ENCODE data around the gene LIMD2. TPM values are rescaled to one million over a fixed set of nuclear protein-coding genes. Genes with fewer than 3 reads are reported as not detected.

The LIMD2 gene
- total RNA-seq, 2 donors from 2014 or later: 3.6 to 5.6 TPM

- peaks cover 11% of the 10 kb centered on the region for H3K4me1 ChIP-seq
- no peaks in the 10 kb centered on the region for H3K9me3 ChIP-seq
- H3K4me3 ChIP-seq: no peak overlapping the region
- TF ChIP-seq CTCF (IDR thresholded peaks at IDR 0.05): no peak
- no peaks in the 10 kb centered on the region for H3K36me3 ChIP-seq
- DNase-seq: no peak
- intact Hi-C loops (cut with DNase I): no loop called here
- H3K9ac ChIP-seq (ENCODE audit: low read depth in 2 of 2, low read length in 2 of 2): peak overlapping the region in 1 of 2 donors; percentile 66
- H3K27me3 ChIP-seq: no peaks in the 10 kb centered on the region
- H3K27ac ChIP-seq: peak overlapping the region; percentile 95
Observed at GRCh38 chr17:63676584-63676983, 23.3 kb downstream of the LIMD2 start.

GRCh38 chr17:63675607-63676546, 24.0 kb downstream of the LIMD2 start:
- Histone ChIP-seq H3K4me1 (peaks cover 11% of the 10 kb centered on the region), H3K36me3 (no peaks in the 10 kb centered on the region), H3K9ac (ENCODE audit: low read depth in 2 of 2, low read length in 2 of 2) (peak overlapping the region; percentile 51 to 66), H3K27me3 (no peaks in the 10 kb centered on the region), H3K4me3 (peak overlapping the region; percentile 10), H3K9me3 (no peaks in the 10 kb centered on the region), H3K27ac (peak overlapping the region; percentile 95)
- no peak for TF ChIP-seq CTCF (IDR thresholded peaks at IDR 0.05)
- intact Hi-C loops (cut with DNase I): no loop called here
- DNase-seq: peak; percentile 93

GRCh38 chr17:63675231-63675606, 24.7 kb downstream of the LIMD2 start:
- no peaks in the 10 kb centered on the region for H3K9me3 ChIP-seq

GRCh38 chr17:63672856-63673255, 27.1 kb downstream of the LIMD2 start:
- TF ChIP-seq CTCF (IDR thresholded peaks at IDR 0.05): no peak
- Histone ChIP-seq H3K4me1 (peaks cover 11% of the 10 kb centered on the region), H3K27ac (no peak overlapping the region), H3K36me3 (no peaks in the 10 kb centered on the region), H3K9ac (ENCODE audit: low read depth in 2 of 2, low read length in 2 of 2) (no peak overlapping the region), H3K4me3 (no peak overlapping the region), H3K9me3 (no peaks in the 10 kb centered on the region), H3K27me3 (no peaks in the 10 kb centered on the region)
- intact Hi-C loops (cut with DNase I): no loop called here
- no peak for DNase-seq

More at GRCh38 chr17:63675231-63675606, 24.7 kb downstream of the LIMD2 start:
- intact Hi-C loops (cut with DNase I): no loop called here
- no peaks in the 10 kb centered on the region for H3K36me3 ChIP-seq
- DNase-seq: no peak
- H3K4me3 ChIP-seq: peak overlapping the region; percentile 10
- TF ChIP-seq CTCF (IDR thresholded peaks at IDR 0.05): no peak
- peaks cover 11% of the 10 kb centered on the region for H3K4me1 ChIP-seq
- peak overlapping the region; percentile 95 for H3K27ac ChIP-seq
- H3K9ac ChIP-seq (ENCODE audit: low read depth in 2 of 2, low read length in 2 of 2): peak overlapping the region; percentile 51 to 66
- H3K27me3 ChIP-seq: no peaks in the 10 kb centered on the region

- Histone ChIP-seq H3K27ac (no peak overlapping the region), H3K36me3 (no peaks in the 10 kb centered on the region), H3K9me3 (no peaks in the 10 kb centered on the region), H3K9ac (ENCODE audit: low read depth in 2 of 2, low read length in 2 of 2) (no peak overlapping the region), H3K27me3 (no peaks in the 10 kb centered on the region), H3K4me1 (no peaks in the 10 kb centered on the region), H3K4me3 (no peak overlapping the region)
- intact Hi-C loops (cut with DNase I): no loop called here
- no peak for TF ChIP-seq CTCF (IDR thresholded peaks at IDR 0.05)
- DNase-seq: no peak
Observed at GRCh38 chr17:63665527-63666214, 34.3 kb downstream of the LIMD2 start.

All from colonic mucosa (tissue), 4 donors.